Astrocyte of the hippocampus (primary cell): ENCODE results near the gene IL4.

Experiments used
- DNase-seq: peaks from one replicate; pipeline ENCODE4 v3.0.0; 2011; ENCODE audit warnings: low read depth, low spot score

The IL4 gene

DNA sequence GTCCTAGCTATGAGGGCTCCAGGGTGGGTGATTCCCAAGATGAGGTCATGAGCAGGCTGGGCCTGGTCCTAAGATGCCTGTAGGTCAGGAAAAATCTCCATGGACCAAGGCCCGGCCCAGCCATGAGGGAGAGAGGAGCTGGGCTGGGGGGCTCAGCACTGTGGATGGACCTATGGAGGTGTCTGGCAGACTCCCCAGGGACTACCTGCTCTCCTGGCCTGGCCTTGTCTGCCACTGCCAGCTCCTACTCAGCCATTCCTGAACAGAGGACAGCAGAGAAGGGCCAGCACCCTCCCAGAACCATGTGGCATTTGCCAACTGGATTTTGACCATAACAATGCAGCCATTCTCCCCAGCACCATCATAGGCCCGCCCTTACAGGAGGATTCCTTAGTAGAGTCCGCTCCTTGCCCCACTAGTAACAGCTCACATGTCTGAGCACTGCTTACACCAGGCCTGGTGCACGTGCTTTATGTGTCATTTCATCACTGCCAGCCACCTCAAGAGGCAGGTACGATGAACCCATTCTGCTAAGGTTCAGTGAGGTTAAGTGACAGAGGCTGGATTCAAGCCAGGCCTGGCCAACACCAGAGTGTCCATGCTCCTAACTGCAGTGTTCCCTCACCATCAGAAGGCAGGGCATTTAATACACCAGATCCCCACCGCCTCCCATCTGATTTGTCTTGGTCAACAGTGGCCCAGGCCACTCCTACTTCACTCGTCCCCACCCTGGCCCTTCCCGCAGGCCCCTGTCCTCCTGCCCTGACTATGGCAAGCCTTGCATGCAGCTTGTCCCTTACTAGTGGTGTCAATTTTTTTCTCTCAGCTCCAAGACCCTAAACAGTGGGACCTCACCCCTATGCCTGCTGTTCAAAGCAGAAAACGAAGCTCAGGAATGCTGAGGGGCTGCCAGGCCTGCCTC, 15.1 kb upstream of the IL4 start:
- DNase-seq: no peak

DNA sequence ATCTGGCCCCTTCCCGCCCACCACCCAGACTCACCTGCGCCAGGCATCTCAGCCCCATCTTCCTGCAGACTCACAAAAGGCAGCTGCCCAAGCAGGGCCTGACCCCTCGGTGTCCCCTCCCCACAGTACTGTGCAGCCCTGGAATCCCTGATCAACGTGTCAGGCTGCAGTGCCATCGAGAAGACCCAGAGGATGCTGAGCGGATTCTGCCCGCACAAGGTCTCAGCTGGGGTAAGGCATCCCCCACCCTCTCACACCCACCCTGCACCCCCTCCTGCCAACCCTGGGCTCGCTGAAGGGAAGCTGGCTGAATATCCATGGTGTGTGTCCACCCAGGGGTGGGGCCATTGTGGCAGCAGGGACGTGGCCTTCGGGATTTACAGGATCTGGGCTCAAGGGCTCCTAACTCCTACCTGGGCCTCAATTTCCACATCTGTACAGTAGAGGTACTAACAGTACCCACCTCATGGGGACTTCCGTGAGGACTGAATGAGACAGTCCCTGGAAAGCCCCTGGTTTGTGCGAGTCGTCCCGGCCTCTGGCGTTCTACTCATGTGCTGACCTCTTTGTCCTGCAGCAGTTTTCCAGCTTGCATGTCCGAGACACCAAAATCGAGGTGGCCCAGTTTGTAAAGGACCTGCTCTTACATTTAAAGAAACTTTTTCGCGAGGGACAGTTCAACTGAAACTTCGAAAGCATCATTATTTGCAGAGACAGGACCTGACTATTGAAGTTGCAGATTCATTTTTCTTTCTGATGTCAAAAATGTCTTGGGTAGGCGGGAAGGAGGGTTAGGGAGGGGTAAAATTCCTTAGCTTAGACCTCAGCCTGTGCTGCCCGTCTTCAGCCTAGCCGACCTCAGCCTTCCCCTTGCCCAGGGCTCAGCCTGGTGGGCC, 13.9 kb upstream of the IL4 start:
- no peak for DNase-seq

DNA sequence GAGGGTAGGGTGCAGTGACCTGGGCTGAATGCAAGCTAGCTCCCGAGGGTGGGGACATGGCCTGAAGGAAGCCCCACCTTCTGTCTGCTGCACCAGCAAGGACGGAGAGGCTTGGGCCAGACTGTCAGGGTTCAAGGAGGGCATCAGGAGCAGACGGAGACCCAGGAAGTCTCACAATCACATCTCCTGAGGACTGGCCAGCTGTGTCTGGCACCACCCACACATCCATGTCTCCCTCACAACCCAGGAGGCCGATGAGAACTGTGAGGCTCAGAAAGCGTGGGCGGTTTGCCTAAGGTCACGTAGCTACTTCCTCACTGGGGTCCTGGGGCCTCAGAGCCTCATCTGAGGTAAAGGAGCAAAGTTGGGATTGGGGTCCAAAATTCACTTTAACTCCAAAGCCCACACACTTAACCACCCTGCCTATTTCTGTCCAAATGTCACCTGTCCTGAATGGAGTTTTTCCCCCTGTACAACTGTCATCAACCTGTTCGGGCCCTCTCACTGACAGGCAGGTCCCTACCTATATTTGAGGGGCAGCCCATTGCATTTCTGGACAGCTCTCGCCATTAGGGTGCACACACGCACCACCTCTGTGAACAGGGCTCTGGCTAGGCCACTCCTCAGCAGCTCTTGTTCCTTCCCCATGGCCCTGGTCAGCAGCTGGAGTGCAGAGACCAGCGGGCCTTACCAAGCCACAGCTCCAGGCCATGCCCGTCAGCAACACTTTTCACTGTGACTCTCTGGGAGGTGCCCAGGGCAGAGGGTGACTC, 12.4 kb upstream of the IL4 start:
- no peak for DNase-seq

DNA sequence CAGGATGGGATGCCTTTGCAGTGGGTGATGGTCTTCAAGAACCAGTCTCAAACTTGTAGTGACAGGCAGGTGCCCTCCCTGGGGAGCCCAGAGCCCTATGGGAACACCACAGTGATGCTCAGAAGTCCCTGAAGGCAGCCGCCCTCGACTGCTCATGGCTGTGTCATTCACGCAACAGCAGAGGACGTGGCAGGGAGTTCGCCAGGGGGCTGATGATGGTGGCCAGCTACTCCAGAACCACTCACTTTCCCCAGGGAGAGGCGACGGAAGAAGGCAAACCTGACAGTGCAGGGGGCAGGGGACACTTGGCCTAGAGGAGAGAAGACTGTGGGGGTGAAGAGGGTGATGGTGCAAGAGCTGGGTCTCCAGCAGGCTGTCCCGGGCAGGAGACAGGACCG, 11.8 kb upstream of the IL4 start:
- DNase-seq: no peak

DNA sequence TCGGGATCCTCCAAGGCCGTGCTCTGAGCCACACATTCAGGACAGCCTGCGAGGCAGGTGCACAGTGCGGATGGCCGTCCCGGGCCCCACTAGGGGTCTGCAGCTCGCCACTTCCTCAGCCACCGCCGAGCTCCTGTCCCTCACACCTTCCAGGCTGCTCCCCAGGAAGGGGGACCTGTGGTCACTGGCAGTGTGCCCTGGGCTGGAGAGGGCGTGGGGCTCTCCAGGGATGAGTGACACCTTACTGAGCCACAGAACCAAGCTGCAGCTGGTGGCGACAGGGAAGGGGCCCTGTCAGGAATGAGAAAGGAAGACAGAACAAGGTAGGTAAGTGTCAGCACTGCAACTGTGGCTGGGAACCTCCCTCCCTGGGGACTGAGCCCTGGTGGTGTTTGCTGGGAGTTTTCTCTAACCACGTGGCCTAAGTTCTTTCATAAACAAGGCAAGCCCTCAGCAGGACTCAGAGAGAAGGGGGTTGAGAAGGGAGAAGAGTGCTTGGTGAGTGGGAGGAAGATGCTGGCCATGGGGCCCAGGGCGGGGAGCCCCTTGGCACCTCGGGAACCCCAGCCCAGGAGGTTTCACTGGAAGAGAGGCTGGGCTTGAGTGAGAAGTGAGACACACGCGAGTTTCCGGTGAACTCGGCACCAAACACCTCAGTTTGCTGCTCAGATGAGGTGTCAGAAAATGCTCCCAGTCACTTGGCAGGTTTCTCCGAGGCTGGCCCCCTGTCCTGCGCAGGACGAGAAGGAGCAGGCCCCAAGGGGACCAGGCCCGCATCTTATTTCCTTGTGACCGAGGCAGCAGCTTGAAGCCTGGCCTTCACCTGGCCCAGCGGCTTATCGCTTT, 10.6 kb upstream of the IL4 start:
- no peak for DNase-seq

DNA sequence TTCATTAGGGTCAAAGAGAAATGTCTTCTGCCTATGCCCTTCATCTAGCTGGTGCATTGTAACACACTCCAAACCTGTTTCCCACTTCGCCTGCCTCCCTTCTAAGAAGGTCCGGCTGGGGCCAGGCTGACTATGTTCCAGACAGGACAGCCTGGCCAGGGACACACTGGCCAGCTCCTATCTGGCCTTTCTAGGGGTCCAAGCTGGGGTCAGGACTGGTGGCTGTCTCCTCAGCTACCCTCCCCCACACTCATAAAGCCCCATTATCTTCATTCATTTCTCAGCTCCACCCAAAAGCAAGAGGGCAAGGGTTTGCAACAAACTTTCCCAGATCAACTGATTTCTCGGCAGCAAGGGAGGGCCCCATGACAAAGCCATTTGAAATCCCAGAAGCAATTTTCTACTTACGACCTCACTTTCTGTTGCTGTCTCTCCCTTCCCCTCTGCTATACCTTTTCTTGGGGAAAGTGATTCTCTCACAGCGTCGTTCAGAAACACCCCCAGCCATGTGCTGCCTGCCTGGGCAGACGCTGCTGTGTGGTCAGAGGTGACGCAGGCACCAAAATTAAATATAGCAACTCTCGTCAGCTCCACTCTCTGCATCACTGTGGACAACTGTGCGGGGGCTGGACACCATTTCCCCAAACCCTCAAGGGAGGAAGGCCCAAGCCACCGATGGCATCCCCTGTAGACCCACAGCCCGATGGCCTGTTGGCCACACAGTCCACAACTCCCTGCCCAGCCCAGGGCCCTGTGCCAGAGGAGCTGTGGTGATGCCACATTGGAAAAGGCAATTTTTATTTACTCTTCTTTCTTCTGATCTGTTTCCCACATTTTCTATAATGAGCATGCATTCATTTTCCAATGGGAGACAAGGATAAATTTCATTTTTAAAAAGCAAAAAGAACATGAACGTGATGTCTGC, 9.8 kb upstream of the IL4 start:
- no peak for DNase-seq

DNA sequence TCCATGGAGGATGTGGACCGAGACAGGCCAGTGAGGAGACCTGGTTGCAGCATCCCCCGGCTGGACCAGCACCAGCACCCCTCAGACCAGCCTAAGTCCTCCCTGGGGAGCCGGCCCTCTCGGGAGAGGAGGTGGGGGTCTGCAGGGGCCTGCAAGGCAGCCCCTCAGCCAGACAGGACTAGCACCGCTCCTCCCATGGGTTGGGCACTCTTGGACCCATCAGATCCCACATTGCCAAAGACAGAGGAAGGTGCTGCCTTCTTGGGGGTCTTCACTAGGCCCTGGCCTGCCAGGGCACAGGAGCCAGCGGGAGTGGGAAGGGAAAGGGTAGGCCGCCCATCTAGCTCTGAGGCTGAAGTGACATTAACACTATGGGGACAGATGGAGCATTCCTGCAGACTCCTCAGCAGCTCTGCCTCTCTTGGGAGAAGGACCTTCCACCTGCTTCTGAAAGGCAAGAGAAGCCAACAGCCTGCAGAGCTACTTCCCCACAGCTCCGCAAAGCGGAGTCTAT, 9.0 kb upstream of the IL4 start:
- DNase-seq: no peak

DNA sequence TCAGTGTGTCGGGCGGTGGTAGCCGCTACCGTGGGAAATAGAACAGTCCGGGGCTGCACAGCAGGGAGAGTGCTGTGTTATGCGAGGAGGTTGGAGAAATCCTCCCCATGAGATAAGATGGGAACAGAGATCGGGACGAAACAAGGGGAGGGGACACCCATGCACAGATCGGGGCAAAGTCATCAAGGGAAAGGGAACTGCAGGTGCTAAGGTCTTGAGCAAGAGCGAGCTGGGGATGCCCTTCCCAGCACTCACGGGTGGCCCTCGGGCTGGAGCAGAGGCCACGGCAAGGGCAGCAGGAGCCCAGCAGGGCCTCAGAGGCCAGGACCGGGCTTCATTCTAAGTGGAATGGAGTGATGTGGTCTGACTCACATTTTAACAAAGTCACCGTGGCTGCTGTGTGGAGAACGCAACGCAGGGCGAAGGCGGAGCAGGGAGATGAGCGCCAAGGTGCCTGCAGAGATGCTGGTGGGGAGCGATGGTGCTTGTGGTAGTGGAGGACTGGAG, 8.2 kb upstream of the IL4 start:
- no peak for DNase-seq

DNA sequence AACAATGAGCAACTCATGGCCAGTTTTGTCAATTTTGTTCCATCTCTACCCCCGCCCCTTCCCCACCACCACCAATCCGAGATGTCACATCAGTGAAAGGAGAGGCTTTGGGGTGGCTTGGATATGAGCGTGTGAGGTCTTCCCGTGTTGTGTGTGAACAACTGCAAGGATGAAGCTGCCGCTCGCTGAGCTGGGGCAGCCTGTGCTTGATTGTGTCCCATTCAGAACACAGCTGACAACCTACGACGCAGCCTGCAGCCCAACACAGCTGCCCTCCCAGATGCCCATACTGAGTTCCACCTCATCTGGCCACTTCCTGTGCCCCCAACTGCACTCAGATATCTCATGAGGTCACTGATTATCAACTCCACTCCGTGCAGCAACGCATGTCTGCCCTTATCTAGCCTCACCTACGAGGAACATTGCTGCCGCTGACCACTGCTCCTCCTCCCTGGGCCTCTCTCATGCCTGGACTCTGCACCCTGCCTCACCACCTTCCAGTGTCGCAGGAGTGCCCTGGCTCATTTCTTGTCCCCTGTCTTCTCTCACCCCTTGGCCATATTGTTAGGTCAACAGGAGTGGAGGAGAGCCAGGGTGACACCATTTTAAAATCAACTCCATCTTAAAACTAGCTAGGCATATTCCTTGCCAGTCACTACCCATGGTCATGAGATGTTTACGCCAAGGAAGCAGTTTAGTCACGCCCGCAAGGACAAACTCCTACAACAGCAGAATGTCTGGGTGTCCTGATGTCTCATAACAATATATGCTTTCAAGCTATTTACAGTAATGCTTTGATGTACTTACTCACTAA, 7.3 kb upstream of the IL4 start:
- no peak for DNase-seq

DNA sequence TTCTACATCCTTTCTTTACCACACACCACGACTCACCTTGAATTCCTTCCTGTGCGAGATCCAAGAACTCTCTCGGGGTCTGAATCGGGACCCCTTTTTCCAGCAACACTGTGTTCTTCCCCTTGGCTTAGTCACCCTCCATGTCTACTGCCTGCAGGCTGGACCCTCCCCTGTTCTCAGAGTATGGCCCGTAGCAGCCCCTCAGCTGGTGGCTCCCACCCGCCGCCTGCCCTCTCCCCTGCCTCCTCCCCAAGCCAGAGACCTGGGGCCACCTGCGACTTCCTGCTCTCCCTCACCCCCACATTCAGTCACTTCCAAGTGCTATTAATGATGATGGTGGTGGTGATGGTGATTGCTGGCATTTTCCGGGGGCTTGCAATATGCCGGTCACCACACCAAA, 6.5 kb upstream of the IL4 start:
- no peak for DNase-seq

DNA sequence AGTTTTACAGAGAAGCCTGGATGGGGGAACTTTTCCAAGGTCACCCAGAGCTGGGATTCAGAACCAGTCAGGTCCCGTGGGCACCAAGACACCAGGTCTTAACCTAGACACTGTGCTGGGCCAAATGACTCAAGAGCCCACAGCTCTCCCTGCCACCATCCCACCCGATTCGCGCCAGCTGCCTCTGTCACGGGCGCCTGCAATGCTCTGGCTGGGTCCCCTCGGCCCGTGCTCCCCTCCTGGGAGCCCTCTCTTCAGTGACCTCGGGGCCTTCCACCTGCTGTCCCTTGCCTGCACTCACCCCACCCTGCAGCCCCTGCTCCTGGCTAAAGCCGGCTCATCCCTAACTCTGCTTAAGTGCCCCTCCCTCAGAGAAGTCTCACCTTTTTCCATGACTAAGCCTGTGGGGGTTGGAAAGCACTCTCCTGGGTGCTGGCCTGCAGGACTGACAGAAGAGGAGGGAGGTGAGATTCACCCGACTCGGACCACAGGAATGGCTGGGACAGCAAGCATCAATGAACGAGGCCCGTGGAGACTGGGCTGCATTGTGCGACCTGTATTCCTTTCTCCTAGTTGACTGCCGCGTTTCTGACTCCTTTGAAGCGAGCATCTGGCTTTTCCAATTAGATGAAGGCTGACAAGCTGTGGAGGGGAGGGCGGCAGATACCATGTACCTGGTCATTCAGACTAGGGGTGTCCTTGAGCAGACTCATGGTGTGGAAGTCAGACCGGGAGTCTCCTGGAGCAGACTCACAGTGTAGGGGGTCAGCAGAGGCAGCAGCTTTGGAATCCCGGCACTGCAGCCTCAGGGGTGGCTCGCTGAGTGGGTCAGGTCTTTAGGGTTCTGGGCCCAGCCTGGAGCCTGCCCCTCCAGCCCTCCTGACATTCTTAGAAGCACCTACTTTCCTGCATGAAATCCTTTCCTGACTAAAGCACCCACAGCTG, 5.8 kb upstream of the IL4 start:
- no peak for DNase-seq

DNA sequence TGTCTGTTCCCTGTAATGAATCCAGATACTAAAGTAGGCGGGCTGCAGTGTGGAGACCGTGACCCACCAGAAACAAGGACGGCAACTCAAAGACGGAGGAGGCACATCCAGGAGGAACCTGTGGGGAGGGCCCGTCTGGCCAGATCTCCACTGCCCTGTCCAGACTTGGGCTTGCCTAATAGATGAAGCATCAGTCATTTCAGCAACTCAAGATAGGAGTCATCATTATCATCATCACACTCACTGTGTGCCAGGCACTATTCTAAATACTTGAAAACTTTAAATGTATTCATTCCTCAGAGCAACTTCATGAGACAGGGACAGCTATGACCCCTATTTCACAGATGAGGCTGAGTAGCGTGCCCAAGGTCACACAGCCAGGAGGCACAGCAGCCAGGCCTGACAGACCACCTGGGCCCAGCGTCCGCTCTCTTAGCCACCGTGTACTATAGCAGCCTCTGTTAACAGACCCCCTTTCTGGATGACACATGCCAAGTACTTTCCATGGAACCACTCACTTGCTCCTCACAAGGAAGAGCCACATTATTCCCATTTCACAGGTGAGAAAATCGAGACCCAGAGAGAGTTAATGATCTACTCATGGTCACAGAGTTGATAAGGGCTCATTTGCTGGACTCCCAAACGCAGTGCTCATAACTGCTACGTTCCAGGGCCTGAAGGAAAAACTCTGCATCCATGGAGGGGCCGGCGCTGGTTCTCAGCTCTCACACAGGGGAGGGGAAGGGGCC, 4.9 kb upstream of the IL4 start:
- DNase-seq: no peak

DNA sequence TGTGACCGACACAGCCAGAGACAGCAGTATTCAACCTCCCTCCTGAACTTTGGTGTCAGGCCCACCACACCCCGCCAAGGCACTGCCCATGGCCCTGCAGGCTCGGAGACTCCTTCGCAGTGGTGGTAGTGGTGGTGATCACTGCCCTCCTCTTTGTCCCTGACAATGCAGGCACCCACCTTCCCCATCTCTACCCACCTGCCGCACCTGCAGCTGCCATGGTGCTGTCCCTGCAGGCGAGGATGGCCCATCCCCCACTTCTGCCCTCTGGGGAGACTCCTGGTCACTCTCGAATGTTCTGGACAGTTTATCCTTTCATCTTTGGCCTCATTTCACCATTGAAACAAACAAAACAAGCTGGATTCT, 4.4 kb upstream of the IL4 start:
- no peak for DNase-seq

DNA sequence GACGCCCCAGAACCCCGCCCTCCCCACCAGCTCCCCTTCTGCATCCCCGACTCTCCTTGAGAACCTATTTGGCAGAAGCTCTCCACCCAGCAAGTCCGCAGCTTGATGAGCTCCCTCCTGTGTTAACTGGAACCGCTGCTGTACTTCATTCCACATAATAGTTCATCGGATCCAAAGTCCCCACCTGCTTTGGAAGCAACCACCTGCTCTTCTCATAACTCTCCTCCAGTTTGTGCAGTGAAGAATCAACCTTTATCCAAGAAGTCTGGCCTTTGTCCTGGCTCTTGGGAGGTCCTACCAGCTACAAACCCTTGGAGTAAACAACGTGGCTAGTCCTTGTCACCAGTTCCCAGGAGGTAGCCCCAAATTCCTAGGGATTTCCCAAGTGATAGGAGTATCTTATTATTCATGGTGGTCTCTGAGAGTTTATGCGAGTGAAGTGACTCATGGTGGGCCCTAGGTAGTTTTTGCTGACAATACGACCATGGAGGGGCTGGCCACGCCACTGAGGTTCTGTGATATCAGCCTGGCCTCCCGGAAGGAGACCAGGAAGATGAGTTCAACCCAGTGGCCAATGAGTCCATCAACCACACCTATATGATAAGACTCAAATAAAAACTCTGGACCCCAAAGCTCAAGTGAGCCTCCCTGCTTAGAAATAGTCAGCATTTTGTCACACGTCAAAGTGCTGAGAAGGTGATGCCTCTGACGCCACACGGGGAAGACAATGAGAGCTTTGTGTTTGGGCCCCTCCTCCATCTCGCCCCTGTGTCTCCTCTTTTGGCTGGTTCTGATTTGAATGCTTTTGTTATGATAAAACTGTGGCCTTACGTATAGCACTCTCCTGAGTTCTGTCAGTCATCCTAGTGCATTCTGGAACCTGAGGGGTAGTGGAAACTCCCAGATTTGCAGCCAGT, 3.6 kb upstream of the IL4 start:
- no peak for DNase-seq

DNA sequence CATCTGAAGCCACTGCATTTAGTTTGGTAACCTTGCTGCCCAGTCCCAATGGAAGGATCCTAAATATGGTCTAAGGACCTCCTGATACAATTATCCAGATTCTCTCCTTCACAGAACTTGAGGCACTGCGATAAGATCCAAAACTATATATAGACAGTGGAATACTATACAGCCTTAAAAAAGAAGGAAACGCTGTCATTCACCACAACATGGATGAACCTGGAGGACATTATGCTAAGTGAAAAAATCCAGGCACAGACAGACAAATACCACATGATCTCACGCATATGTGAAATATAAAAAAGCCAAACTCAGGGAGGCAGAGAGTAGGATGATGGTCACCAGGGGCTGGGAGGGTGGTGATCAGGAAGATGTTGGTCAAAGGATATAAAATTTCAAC, 2.8 kb upstream of the IL4 start:
- DNase-seq: no peak

DNA sequence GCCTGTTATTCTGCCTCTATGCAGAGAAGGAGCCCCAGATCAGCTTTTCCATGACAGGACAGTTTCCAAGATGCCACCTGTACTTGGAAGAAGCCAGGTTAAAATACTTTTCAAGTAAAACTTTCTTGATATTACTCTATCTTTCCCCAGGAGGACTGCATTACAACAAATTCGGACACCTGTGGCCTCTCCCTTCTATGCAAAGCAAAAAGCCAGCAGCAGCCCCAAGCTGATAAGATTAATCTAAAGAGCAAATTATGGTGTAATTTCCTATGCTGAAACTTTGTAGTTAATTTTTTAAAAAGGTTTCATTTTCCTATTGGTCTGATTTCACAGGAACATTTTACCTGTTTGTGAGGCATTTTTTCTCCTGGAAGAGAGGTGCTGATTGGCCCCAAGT, 301 bp upstream of the IL4 start:
- no peak for DNase-seq
